GM18868 (cell line): ENCODE data around the gene LCE2A.
"Not testable (repeated sequence)": the region's sequence is repeated elsewhere in the genome, so short reads cannot be mapped to it uniquely, and the experiment has no call there.

Source experiments
- ATAC-seq: cut with Tn5 transposase; IDR thresholded peaks from one replicate; pipeline ENCODE4 v1.9.1; 2021; ENCODE audit warnings: mild to moderate bottlenecking, moderate library complexity; ENCODE audit not compliant: unreplicated experiment

The LCE2A gene

GRCh38 chr1:152697701-152698600 lies at the start of gene LCE2A:
LCE2A (plus strand) TSS chr1:152698345; CDS start chr1:152698902, 557 bp downstream.
- ATAC-seq, result no peak

GRCh38 chr1:152654110-152654509 lies 44.0 kb upstream of the LCE2A start:
- ATAC-seq, result no peak

GRCh38 chr1:152656459-152656858 lies 41.7 kb upstream of the LCE2A start:
- ATAC-seq, result no peak

GRCh38 chr1:152657677-152658076 lies 40.5 kb upstream of the LCE2A start:
- no peak for ATAC-seq

- ATAC-seq, result no peak
Observed at GRCh38 chr1:152658649-152659048, 39.5 kb upstream of the LCE2A start.

GRCh38 chr1:152663098-152663497 lies 35.0 kb upstream of the LCE2A start, which contains the start of gene LCE2D:
LCE2D (plus strand) TSS chr1:152663380; CDS start chr1:152664106, 726 bp downstream.
- no peak for ATAC-seq

GRCh38 chr1:152666171-152666570 lies 32.0 kb upstream of the LCE2A start:
- not testable (repeated sequence) for ATAC-seq

GRCh38 chr1:152667648-152668047 lies 30.5 kb upstream of the LCE2A start:
- ATAC-seq, result no peak

- no peak for ATAC-seq
Observed at GRCh38 chr1:152673016-152673415, 25.1 kb upstream of the LCE2A start.

GRCh38 chr1:152674983-152675382 lies 23.2 kb upstream of the LCE2A start, which contains the start of gene LCE2C:
LCE2C (plus strand) TSS chr1:152675279; CDS start chr1:152676016, 737 bp downstream.
- not testable (repeated sequence) for ATAC-seq

- ATAC-seq, result no peak
Observed at GRCh38 chr1:152679459-152679858, 18.7 kb upstream of the LCE2A start.

- ATAC-seq, result no peak
Observed at GRCh38 chr1:152681616-152682015, 16.5 kb upstream of the LCE2A start.

GRCh38 chr1:152683846-152684245 lies 14.3 kb upstream of the LCE2A start:
- ATAC-seq, result no peak

GRCh38 chr1:152685823-152686222 lies 12.3 kb upstream of the LCE2A start, which contains the start of gene LCE2B:
LCE2B (plus strand) TSS chr1:152686123; CDS start chr1:152686844, 721 bp downstream.
- ATAC-seq, result not testable (repeated sequence)

- no peak for ATAC-seq
Observed at GRCh38 chr1:152699746-152700145, 1.6 kb downstream of the LCE2A start.

GRCh38 chr1:152707860-152708259 lies 9.7 kb downstream of the LCE2A start, which contains the start of gene LCE4A:
LCE4A (plus strand) TSS chr1:152708160; CDS start chr1:152709076, 916 bp downstream.
- ATAC-seq, result no peak

GRCh38 chr1:152718238-152718637 lies 20.1 kb downstream of the LCE2A start:
- ATAC-seq, result no peak

- no peak for ATAC-seq
Observed at GRCh38 chr1:152725261-152725660, 27.1 kb downstream of the LCE2A start.

GRCh38 chr1:152728986-152729385 lies 30.8 kb downstream of the LCE2A start:
- no peak for ATAC-seq

- no peak for ATAC-seq
Observed at GRCh38 chr1:152735648-152736047, 37.5 kb downstream of the LCE2A start.

- no peak for ATAC-seq
Observed at GRCh38 chr1:152737997-152738396, 39.9 kb downstream of the LCE2A start.

GRCh38 chr1:152739841-152740240 lies 41.7 kb downstream of the LCE2A start:
- ATAC-seq, result no peak
